Measurements from ENCODE around the gene YBX3.

The YBX3 gene

DNA sequence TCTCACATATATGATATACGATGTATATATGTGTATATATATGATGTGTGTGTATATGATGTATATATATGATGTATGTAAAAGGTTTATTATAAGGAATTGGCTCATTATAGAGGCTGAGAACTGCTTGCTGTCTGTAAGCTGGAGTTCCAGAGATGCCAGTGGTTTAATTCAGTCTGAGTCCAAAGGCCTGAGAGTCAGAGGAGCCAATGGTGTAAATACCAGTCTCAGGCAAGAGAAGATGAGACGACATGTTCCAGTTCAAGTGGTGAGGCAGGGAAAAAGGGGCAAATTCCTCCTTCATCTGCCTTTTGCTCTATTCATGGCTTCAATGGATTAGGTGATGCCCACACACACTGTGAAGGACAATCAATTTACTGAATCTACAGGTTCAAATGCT, 32.2 kb downstream of the YBX3 start:
- Mint-ChIP-seq H3K27ac (ENCODE audit: low read depth) (no peak overlapping the region), H3K9me3 (no peaks in the 10 kb centered on the region), H3K36me3 (ENCODE audit: insufficient read depth) (no peaks in the 10 kb centered on the region), H3K4me1 (no peaks in the 10 kb centered on the region), H3K4me3 (no peak overlapping the region), H3K27me3 (no peaks in the 10 kb centered on the region)
- ATAC-seq (replicated peaks; ENCODE audit: extremely low read depth, poor library complexity, severe bottlenecking) (no peak), DNase-seq (ENCODE audit: low spot score in 2 of 2) (no peak)

DNA sequence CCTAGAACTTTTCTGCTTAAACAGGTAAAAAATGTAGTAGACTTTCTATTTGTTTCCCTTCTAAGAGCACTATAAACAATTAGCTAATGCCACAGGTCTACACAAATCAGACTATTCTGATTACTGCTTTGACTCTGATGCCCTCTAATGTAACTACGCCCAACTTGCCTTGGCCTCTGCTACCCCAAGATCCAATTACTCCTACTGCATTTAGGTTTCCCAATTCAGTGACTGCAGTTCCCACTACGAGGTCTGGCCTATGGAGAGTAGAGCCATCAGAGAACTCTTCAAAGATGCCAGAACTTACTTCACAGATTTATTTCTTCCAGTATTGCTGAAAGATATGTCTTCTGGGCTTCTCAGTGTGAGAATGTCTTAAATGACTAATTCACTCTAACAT, 34.0 kb downstream of the YBX3 start:
- no peak for DNase-seq (ENCODE audit: low spot score in 2 of 2)
- Mint-ChIP-seq H3K4me1 (no peaks in the 10 kb centered on the region), H3K36me3 (ENCODE audit: insufficient read depth) (no peaks in the 10 kb centered on the region), H3K9me3 (no peaks in the 10 kb centered on the region), H3K27ac (ENCODE audit: low read depth) (no peak overlapping the region), H3K4me3 (no peak overlapping the region), H3K27me3 (peaks cover 11% of the 10 kb centered on the region)
- ATAC-seq (replicated peaks; ENCODE audit: extremely low read depth, poor library complexity, severe bottlenecking), result no peak

DNA sequence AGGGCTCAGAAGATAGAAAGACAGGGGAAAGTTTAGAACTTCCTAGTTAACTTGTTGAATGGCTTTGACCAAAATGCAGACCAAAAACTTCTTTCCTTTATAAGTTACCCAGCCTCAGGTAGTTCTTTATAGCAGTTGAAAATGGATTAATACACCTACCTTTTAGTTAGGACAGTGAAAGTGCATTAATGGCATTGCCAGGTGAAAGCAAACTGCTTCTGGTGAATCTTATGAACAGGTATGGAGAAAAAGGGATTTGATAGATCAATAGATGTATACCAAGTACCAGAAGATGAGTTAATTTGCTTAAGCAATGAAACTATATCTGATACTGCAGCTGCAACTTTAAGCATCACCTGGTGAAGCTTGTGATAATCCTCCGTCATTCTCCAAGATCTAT, 35.1 kb downstream of the YBX3 start:
- Mint-ChIP-seq H3K4me1 (no peaks in the 10 kb centered on the region), H3K27me3 (peaks cover 11% of the 10 kb centered on the region), H3K9me3 (no peaks in the 10 kb centered on the region), H3K4me3 (no peak overlapping the region), H3K27ac (ENCODE audit: low read depth) (no peak overlapping the region), H3K36me3 (ENCODE audit: insufficient read depth) (no peaks in the 10 kb centered on the region)
- DNase-seq (ENCODE audit: low spot score in 2 of 2), result no peak
- ATAC-seq (replicated peaks; ENCODE audit: extremely low read depth, poor library complexity, severe bottlenecking), result no peak

GRCh38 chr12:10673659-10674384, 49.3 kb downstream of the YBX3 start, which contains the start of gene STYK1:
Gene STYK1, minus strand, starts transcription at chr12:10674052. Its CDS starts 39,434 bp downstream, at chr12:10634618.
- no peaks in the 10 kb centered on the region for H3K27me3 Mint-ChIP-seq
- ATAC-seq (replicated peaks; ENCODE audit: extremely low read depth, poor library complexity, severe bottlenecking), result peak; percentile 61

DNA sequence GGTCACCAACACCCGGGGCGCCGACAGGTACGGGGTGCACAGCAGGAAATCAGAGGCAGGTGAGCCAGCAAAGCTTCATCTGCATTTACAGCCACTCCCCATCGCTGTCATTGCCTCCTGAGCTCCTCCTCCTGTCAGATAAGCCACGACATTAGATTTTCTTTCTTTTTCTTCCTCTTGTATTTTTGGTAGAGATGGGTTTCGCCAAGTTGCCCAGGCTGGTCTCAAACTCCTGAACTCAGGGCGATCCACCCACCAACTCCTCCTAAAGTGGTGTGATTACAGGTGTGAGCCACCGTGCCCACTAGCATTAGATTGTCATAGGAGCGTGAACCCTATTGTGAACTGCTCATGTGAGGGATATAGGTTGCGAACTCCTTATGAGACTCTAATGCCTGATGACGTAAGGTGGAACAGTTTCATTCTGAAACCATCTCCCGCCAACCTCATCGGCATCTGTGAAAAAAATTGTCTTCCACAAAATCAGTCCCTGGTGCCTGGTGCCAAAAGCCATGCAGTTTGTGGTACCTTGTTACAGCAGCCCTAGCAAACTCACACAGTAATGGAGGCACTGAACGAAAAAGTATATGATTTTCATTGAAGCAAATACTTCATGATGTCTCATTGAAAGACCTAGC, 50.8 kb downstream of the YBX3 start:
- no peaks in the 10 kb centered on the region for H3K9me3 Mint-ChIP-seq
- peak overlapping the region; percentile 85 for H3K4me3 Mint-ChIP-seq
- H3K4me1 Mint-ChIP-seq, result peaks cover 69% of the 10 kb centered on the region
- ATAC-seq (replicated peaks; ENCODE audit: extremely low read depth, poor library complexity, severe bottlenecking), result peak; percentile 60
- peak; percentile 34 to 56 for DNase-seq (ENCODE audit: low spot score in 2 of 2)
- no peaks in the 10 kb centered on the region for H3K27me3 Mint-ChIP-seq
- H3K27ac Mint-ChIP-seq (ENCODE audit: low read depth), result peak overlapping the region; percentile 93
- peaks cover 17% of the 10 kb centered on the region for H3K36me3 Mint-ChIP-seq (ENCODE audit: insufficient read depth)

More at GRCh38 chr12:10673659-10674384, 49.3 kb downstream of the YBX3 start, which contains the start of gene STYK1:
- peak within 1 kb of the TSS; percentile 85 for H3K4me3 Mint-ChIP-seq
- H3K36me3 Mint-ChIP-seq (ENCODE audit: insufficient read depth), result peaks cover 17% of the 10 kb centered on the region
- H3K4me1 Mint-ChIP-seq, result peaks cover 56% of the 10 kb centered on the region
- H3K27ac Mint-ChIP-seq (ENCODE audit: low read depth), result peak within 1 kb of the TSS; percentile 93
- peak; percentile 76 to 77 for DNase-seq (ENCODE audit: low spot score in 2 of 2)
- H3K9me3 Mint-ChIP-seq, result no peaks in the 10 kb centered on the region

DNA sequence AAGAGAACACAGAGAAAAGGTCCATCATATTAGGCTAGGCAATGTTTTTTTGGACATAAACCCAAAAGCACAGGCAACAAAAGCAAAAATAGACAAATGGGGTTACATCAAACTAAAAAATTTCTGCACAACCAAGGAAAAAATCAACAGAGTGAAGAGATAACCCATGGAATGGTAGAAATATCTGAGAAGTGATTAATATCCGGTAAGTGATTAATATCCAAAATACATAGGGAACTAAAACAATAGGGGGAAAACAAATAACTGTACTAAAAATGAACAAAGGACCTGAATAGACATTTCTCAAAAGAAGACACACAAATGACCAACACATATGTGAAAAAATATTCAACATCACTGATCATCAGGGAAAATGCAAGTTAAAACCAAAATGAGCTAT, 53.6 kb downstream of the YBX3 start:
- no peak overlapping the region for H3K4me3 Mint-ChIP-seq
- peak overlapping the region; percentile 71 for H3K27ac Mint-ChIP-seq (ENCODE audit: low read depth)
- no peaks in the 10 kb centered on the region for H3K9me3 Mint-ChIP-seq
- DNase-seq (ENCODE audit: low spot score in 2 of 2), result no peak
- H3K27me3 Mint-ChIP-seq, result no peaks in the 10 kb centered on the region
- peaks cover 64% of the 10 kb centered on the region for H3K4me1 Mint-ChIP-seq
- peaks cover 17% of the 10 kb centered on the region for H3K36me3 Mint-ChIP-seq (ENCODE audit: insufficient read depth)
- ATAC-seq (replicated peaks; ENCODE audit: extremely low read depth, poor library complexity, severe bottlenecking), result no peak

GRCh38 chr12:10668526-10668925, 54.6 kb downstream of the YBX3 start:
- no peaks in the 10 kb centered on the region for H3K27me3 Mint-ChIP-seq
- ATAC-seq (replicated peaks; ENCODE audit: extremely low read depth, poor library complexity, severe bottlenecking) (no peak), DNase-seq (ENCODE audit: low spot score in 2 of 2) (no peak)
- H3K9me3 Mint-ChIP-seq, result no peaks in the 10 kb centered on the region
- H3K27ac Mint-ChIP-seq (ENCODE audit: low read depth), result peak overlapping the region; percentile 71
- peak overlapping the region; percentile 67 for H3K4me3 Mint-ChIP-seq
- H3K36me3 Mint-ChIP-seq (ENCODE audit: insufficient read depth), result peaks cover 11% of the 10 kb centered on the region
- H3K4me1 Mint-ChIP-seq, result peaks cover 54% of the 10 kb centered on the region

DNA sequence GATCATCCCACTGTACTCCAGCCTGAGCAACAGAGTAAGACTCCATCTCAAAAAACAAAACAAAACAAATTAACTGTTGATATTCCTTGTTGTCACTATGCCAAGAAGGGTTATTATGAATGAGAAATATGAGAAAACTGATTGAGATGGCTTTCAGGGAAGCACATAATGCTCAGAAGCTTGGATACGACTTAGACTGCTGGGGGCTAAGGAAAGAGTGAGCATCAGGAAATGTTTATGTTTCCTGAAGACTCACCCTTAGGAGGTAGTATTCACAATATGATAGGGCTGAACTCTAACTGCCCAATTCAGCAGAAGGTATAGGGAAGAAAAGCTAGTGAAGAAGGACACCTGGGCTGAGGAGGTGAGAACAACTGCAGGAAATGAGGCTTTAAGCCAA, 55.5 kb downstream of the YBX3 start:
- Mint-ChIP-seq H3K27me3 (no peaks in the 10 kb centered on the region), H3K4me1 (peaks cover 44% of the 10 kb centered on the region), H3K9me3 (no peaks in the 10 kb centered on the region), H3K36me3 (ENCODE audit: insufficient read depth) (peaks cover 4% of the 10 kb centered on the region), H3K4me3 (peak overlapping the region; percentile 67), H3K27ac (ENCODE audit: low read depth) (no peak overlapping the region)
- DNase-seq (ENCODE audit: low spot score in 2 of 2) (no peak), ATAC-seq (replicated peaks; ENCODE audit: extremely low read depth, poor library complexity, severe bottlenecking) (no peak)

- Mint-ChIP-seq H3K9me3 (no peaks in the 10 kb centered on the region), H3K27me3 (no peaks in the 10 kb centered on the region), H3K4me1 (peaks cover 20% of the 10 kb centered on the region), H3K36me3 (ENCODE audit: insufficient read depth) (no peaks in the 10 kb centered on the region), H3K4me3 (no peak overlapping the region), H3K27ac (ENCODE audit: low read depth) (no peak overlapping the region)
- DNase-seq (ENCODE audit: low spot score in 2 of 2) (no peak), ATAC-seq (replicated peaks; ENCODE audit: extremely low read depth, poor library complexity, severe bottlenecking) (no peak)
Measured at GRCh38 chr12:10664499-10664898, 58.6 kb downstream of the YBX3 start.

DNA sequence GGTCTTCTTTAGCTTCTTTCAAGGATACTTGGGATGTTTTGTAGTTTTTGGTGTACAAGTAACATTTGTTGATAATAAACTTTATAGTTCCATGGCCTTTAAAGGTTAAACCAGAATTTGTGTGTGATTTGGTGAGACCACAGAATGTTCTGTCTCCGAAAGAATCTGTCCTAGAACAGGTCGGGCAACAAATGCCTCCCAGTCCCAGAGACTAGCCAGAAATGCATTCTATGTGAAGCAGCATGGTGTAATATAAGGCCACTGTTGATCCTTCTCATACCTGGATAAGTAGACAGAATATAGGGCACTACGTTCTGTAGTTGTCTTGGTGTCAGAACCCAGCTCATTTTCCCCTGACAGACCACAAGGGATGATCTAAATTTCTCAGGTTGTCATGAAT, 59.3 kb downstream of the YBX3 start:
- H3K27me3 Mint-ChIP-seq, result no peaks in the 10 kb centered on the region
- no peaks in the 10 kb centered on the region for H3K9me3 Mint-ChIP-seq
- no peaks in the 10 kb centered on the region for H3K36me3 Mint-ChIP-seq (ENCODE audit: insufficient read depth)

GRCh38 chr12:10661338-10661737, 61.8 kb downstream of the YBX3 start:
- Mint-ChIP-seq H3K9me3 (no peaks in the 10 kb centered on the region), H3K27ac (ENCODE audit: low read depth) (no peak overlapping the region), H3K36me3 (ENCODE audit: insufficient read depth) (no peaks in the 10 kb centered on the region), H3K4me1 (no peaks in the 10 kb centered on the region), H3K27me3 (no peaks in the 10 kb centered on the region), H3K4me3 (no peak overlapping the region)
- DNase-seq (ENCODE audit: low spot score in 2 of 2) (no peak), ATAC-seq (replicated peaks; ENCODE audit: extremely low read depth, poor library complexity, severe bottlenecking) (no peak)

More for the DNA sequence above, 59.3 kb downstream of the YBX3 start:
- Mint-ChIP-seq H3K4me1 (peaks cover 14% of the 10 kb centered on the region), H3K4me3 (no peak overlapping the region), H3K27ac (ENCODE audit: low read depth) (no peak overlapping the region)
- no peak for ATAC-seq (replicated peaks; ENCODE audit: extremely low read depth, poor library complexity, severe bottlenecking)
- DNase-seq (ENCODE audit: low spot score in 2 of 2), result no peak

DNA sequence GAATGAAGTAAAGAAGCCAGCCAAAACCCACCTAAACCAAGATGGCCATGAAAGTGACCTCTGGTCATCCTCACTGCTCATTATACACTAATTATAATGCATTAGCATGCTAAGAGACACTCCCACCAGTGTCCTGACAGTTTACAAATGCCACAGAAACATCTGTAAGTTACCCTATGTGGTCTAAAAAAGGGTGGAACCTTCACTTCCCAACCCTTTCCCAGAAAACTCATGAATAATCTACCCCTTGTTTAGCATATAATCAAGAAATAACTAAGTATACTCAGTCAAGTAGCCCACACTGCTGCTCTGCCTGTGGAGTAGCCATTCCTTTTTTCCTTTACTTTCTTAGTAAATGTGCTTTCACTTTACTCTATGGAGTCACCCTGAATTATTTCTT, 69.1 kb downstream of the YBX3 start:
- peaks cover 3% of the 10 kb centered on the region for H3K36me3 Mint-ChIP-seq (ENCODE audit: insufficient read depth)
- no peaks in the 10 kb centered on the region for H3K4me1 Mint-ChIP-seq
- no peaks in the 10 kb centered on the region for H3K9me3 Mint-ChIP-seq
- no peak overlapping the region for H3K27ac Mint-ChIP-seq (ENCODE audit: low read depth)
- no peak overlapping the region for H3K4me3 Mint-ChIP-seq
- ATAC-seq (replicated peaks; ENCODE audit: extremely low read depth, poor library complexity, severe bottlenecking) (no peak), DNase-seq (ENCODE audit: low spot score in 2 of 2) (no peak)
- no peaks in the 10 kb centered on the region for H3K27me3 Mint-ChIP-seq

- Mint-ChIP-seq H3K27ac (ENCODE audit: low read depth) (no peak overlapping the region), H3K9me3 (peaks cover 6% of the 10 kb centered on the region), H3K4me1 (no peaks in the 10 kb centered on the region), H3K4me3 (no peak overlapping the region), H3K36me3 (ENCODE audit: insufficient read depth) (peaks cover 4% of the 10 kb centered on the region), H3K27me3 (no peaks in the 10 kb centered on the region)
- DNase-seq (ENCODE audit: low spot score in 2 of 2) (no peak), ATAC-seq (replicated peaks; ENCODE audit: extremely low read depth, poor library complexity, severe bottlenecking) (no peak)
Measured at GRCh38 chr12:10652192-10652591, 70.9 kb downstream of the YBX3 start.
